ENCODE results near the gene LSR. TPM values are rescaled to one million over a fixed set of nuclear protein-coding genes. Genes with fewer than 3 reads are reported as not detected.

Gene LSR, protein sequence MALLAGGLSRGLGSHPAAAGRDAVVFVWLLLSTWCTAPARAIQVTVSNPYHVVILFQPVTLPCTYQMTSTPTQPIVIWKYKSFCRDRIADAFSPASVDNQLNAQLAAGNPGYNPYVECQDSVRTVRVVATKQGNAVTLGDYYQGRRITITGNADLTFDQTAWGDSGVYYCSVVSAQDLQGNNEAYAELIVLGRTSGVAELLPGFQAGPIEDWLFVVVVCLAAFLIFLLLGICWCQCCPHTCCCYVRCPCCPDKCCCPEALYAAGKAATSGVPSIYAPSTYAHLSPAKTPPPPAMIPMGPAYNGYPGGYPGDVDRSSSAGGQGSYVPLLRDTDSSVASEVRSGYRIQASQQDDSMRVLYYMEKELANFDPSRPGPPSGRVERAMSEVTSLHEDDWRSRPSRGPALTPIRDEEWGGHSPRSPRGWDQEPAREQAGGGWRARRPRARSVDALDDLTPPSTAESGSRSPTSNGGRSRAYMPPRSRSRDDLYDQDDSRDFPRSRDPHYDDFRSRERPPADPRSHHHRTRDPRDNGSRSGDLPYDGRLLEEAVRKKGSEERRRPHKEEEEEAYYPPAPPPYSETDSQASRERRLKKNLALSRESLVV
- 27.1 and 78.4 TPM in 2 replicates for total RNA-seq (ENCODE audit: low replicate concordance)

DNA sequence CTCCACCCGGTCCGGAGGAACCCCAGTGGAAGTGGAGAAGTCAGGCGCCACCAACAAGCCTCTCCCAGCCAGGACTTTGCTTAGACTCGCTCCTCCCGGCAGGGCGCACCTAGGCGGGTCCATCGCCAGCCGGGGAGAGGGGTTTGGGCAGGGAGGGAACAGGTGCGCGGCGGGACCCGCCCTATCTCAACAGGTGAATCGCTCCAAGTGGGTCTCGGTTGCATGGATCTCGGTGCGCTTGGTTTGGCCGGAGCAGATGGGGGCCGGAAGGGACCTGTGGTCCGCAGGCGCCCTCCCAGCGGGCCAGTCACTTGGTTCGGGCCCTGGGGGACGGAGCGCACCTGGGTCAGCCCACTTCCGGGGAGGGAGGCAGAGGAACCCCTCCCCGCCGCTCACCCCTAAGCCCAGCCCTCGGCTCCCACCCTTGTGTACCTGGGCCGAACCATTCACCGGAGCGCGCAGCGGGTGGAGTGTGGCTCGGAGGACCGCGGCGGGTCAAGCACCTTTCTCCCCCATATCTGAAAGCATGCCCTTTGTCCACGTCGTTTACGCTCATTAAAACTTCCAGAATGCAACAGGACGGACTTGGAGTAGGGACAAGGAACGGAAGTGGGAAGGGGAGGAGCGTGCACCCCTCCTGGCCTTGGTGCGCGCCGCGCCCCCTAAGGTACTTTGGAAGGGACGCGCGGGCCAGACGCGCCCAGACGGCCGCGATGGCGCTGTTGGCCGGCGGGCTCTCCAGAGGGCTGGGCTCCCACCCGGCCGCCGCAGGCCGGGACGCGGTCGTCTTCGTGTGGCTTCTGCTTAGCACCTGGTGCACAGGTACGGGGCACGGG lies at the start of gene LSR:
Gene LSR, plus strand, starts transcription at position 693 of the 836 bp plus-strand sequence. Its CDS starts 21 bp downstream, at position 714.
- Histone ChIP-seq H3K9me3 (ENCODE audit: low read depth) (no peaks in the 10 kb centered on the region), H3F3A (ENCODE audit: low read depth) (peaks cover 18% of the 10 kb centered on the region), H3K4me3 (peak within 1 kb of the TSS; percentile 95), H3K79me2 (ENCODE audit: low read depth) (peaks cover 41% of the 10 kb centered on the region), H2AFZ (replicated peaks) (peak within 1 kb of the TSS; percentile 97), H3K36me3 (no peaks in the 10 kb centered on the region), H3K4me2 (peak within 1 kb of the TSS; percentile 83), H3K27me3 (no peaks in the 10 kb centered on the region), H3K27ac (peak within 1 kb of the TSS; percentile 99), H3K9ac (peak within 1 kb of the TSS; percentile 97), H4K20me1 (ENCODE audit: low read depth) (peaks cover 31% of the 10 kb centered on the region), H3K4me1 (peaks cover 8% of the 10 kb centered on the region)
- H3K4me3 Mint-ChIP-seq: peak within 1 kb of the TSS; percentile 96
- peaks cover 12% of the 10 kb centered on the region for H3K4me1 Mint-ChIP-seq
- peak; percentile 97 for DNase-seq (ENCODE audit: low spot score)
- peaks cover 28% of the 10 kb centered on the region for H3K27me3 Mint-ChIP-seq (ENCODE audit: insufficient read depth, low read depth)
- H3K36me3 Mint-ChIP-seq: peaks cover 11% of the 10 kb centered on the region
- TF ChIP-seq EZH2 (IDR thresholded peaks at IDR 0.05): no peak
- TF ChIP-seq EZH2phosphoT487 (IDR thresholded peaks at IDR 0.05): no peak
- TF ChIP-seq, protein P1, sequence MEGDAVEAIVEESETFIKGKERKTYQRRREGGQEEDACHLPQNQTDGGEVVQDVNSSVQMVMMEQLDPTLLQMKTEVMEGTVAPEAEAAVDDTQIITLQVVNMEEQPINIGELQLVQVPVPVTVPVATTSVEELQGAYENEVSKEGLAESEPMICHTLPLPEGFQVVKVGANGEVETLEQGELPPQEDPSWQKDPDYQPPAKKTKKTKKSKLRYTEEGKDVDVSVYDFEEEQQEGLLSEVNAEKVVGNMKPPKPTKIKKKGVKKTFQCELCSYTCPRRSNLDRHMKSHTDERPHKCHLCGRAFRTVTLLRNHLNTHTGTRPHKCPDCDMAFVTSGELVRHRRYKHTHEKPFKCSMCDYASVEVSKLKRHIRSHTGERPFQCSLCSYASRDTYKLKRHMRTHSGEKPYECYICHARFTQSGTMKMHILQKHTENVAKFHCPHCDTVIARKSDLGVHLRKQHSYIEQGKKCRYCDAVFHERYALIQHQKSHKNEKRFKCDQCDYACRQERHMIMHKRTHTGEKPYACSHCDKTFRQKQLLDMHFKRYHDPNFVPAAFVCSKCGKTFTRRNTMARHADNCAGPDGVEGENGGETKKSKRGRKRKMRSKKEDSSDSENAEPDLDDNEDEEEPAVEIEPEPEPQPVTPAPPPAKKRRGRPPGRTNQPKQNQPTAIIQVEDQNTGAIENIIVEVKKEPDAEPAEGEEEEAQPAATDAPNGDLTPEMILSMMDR (IDR thresholded peaks at IDR 0.05): peak; percentile 27
- H3K9me3 Mint-ChIP-seq: peaks cover 6% of the 10 kb centered on the region
- H3K27ac Mint-ChIP-seq: peak within 1 kb of the TSS; percentile 96

DNA sequence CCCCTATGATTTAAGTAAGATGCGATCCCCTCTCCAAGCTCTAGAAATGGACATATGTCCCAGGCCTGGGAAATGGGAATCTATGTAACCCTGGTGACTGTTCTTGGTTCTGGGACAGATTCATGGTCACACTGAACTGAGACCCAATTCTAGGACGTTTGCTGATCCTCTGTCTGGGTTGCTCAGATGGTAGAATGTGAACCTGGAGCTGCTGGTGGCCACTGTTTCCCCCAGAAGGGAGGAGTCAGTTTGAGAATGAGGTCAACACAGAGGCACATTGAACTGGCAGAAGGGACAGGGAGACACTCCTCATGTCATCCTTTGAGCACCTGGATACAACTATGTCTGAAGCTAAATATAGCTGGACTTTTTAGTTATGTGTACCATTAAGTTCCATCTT lies 49.3 kb upstream of the LSR start:
- TF ChIP-seq EZH2phosphoT487 (IDR thresholded peaks at IDR 0.05) (no peak), EZH2 (IDR thresholded peaks at IDR 0.05) (no peak)
- TF ChIP-seq, protein P1 (IDR thresholded peaks at IDR 0.05): no peak
- H3K27me3 Mint-ChIP-seq (ENCODE audit: insufficient read depth, low read depth): peaks cover 6% of the 10 kb centered on the region
- DNase-seq (ENCODE audit: low spot score): no peak
- H3K4me3 Mint-ChIP-seq: no peak overlapping the region
- Histone ChIP-seq H3K4me1 (peaks cover 12% of the 10 kb centered on the region), H3K4me2 (no peak overlapping the region), H3K27me3 (no peaks in the 10 kb centered on the region), H4K20me1 (ENCODE audit: low read depth) (no peaks in the 10 kb centered on the region), H3K9me3 (ENCODE audit: low read depth) (no peaks in the 10 kb centered on the region), H3K27ac (no peak overlapping the region), H3K79me2 (ENCODE audit: low read depth) (no peaks in the 10 kb centered on the region), H2AFZ (replicated peaks) (no peak overlapping the region), H3F3A (ENCODE audit: low read depth) (peaks cover 11% of the 10 kb centered on the region), H3K9ac (no peak overlapping the region), H3K4me3 (no peak overlapping the region), H3K36me3 (no peaks in the 10 kb centered on the region)
- H3K36me3 Mint-ChIP-seq: no peaks in the 10 kb centered on the region
- H3K27ac Mint-ChIP-seq: no peak overlapping the region
- no peaks in the 10 kb centered on the region for H3K9me3 Mint-ChIP-seq
- H3K4me1 Mint-ChIP-seq: peaks cover 3% of the 10 kb centered on the region

DNA sequence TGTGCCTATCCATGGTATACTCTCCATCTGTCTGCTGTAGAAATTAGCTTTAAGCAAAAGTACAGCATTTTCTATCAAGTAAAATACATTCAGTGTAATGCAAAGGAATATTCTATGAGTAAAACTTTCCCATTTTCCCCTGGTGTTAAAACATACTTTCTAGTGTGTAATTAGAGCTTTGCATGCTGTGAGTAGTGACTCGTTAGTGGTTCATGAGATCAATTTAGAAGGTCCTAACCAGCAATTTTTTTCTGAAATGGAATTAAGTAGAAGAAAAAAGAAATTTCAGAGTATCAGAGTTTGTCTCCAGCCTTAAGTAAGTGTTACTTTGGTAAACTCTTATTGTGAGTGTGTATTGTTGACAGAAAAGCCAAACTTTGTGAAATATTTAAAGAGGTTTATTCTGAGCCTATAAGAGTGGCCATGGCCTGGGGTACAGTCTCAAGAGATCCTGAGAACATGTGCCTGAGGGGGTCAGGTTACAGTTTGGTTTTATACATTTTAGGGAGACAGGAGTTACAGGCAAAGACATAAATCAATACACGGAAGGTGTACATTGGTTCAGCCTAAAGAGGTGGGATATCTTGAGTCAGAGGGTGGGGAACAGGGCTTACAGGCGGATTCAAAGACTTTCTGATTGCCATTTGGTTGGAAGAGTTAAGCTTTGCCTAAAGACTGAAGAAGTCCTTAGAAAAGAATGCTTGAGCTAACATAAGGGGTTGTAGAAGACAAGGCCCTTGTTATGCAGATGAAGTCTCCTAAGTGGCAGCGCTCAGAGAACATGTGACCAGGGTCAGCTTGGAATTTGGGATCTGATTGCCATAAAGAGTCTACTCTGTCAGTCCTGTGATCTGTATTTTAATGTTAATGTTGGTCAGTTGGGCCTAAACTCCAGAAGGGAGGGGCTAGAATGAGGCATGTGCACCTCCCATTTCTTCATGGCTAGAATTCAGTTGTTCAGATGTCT lies 45.8 kb upstream of the LSR start:
- Mint-ChIP-seq H3K27me3 (ENCODE audit: insufficient read depth, low read depth) (peaks cover 1% of the 10 kb centered on the region), H3K4me3 (no peak overlapping the region), H3K9me3 (no peaks in the 10 kb centered on the region), H3K27ac (no peak overlapping the region), H3K36me3 (no peaks in the 10 kb centered on the region), H3K4me1 (peaks cover 3% of the 10 kb centered on the region)
- Histone ChIP-seq H3K79me2 (ENCODE audit: low read depth) (no peaks in the 10 kb centered on the region), H3K9ac (no peak overlapping the region), H3K4me2 (no peak overlapping the region), H3K27me3 (no peaks in the 10 kb centered on the region), H3K9me3 (ENCODE audit: low read depth) (no peaks in the 10 kb centered on the region), H2AFZ (replicated peaks) (peak overlapping the region; percentile 1), H3K27ac (no peak overlapping the region), H3F3A (ENCODE audit: low read depth) (peaks cover 19% of the 10 kb centered on the region), H3K36me3 (no peaks in the 10 kb centered on the region), H3K4me3 (no peak overlapping the region), H3K4me1 (peaks cover 12% of the 10 kb centered on the region), H4K20me1 (ENCODE audit: low read depth) (no peaks in the 10 kb centered on the region)
- DNase-seq (ENCODE audit: low spot score): peak; percentile 67
- TF ChIP-seq, protein P1 (IDR thresholded peaks at IDR 0.05): no peak
- TF ChIP-seq EZH2 (IDR thresholded peaks at IDR 0.05) (no peak), EZH2phosphoT487 (IDR thresholded peaks at IDR 0.05) (no peak)

All from neural progenitor cell (in vitro differentiated cells).